Measurements from ENCODE around the gene ALK.

ALK gene

GRCh38 chr2:29524652-29525051, 396.7 kb downstream of the ALK start:
- no peak overlapping the region for H3K4ac ChIP-seq (ENCODE audit: low read length)
- no peaks in the 10 kb centered on the region for H3K4me1 ChIP-seq (ENCODE audit: control insufficient read depth in 2 of 2, insufficient read depth in 1 of 2, low read depth in 1 of 2, low read length in 2 of 2)
- 80% methylated on average over 1 of the region's 1 CpG; no CpG with 5 or more reads in 1 of the 2 donors for WGBS, 2 donors (ENCODE audit: extremely low coverage in 2 of 2, insufficient read length in 2 of 2, insufficient replicate concordance in 1 of 2)
- H3K23ac ChIP-seq (ENCODE audit: low read depth, low read length, poor library complexity): no peak overlapping the region
- no peak overlapping the region for H3K4me2 ChIP-seq (ENCODE audit: insufficient read depth, low read length, poor library complexity, severe bottlenecking)
- H3K14ac ChIP-seq (ENCODE audit: low read length): no peak overlapping the region
- no peak overlapping the region for H2AK5ac ChIP-seq (ENCODE audit: low read depth, low read length)
- H2BK15ac ChIP-seq (ENCODE audit: low read length): no peak overlapping the region
- no peak overlapping the region for H3K27ac ChIP-seq (replicated peaks; ENCODE audit: low read length)
- no peak overlapping the region for H2BK5ac ChIP-seq (ENCODE audit: low read length)
- H2BK12ac ChIP-seq (ENCODE audit: low read length): no peak overlapping the region
- no peaks in the 10 kb centered on the region for H3K27me3 ChIP-seq (ENCODE audit: control insufficient read depth in 3 of 3, insufficient read depth in 3 of 3, low read depth in 1 of 3, low read length in 3 of 3)
- H2BK120ac ChIP-seq (ENCODE audit: low read depth, low read length): no peak overlapping the region
- H4K8ac ChIP-seq (ENCODE audit: low read depth, low read length): no peak overlapping the region
- no peak overlapping the region for H3K18ac ChIP-seq (ENCODE audit: low read length)
- H3K9ac ChIP-seq (ENCODE audit: low read depth, low read length, poor library complexity): no peak overlapping the region
- no peak overlapping the region for H2AFZ ChIP-seq (ENCODE audit: low read length)
- H3K79me1 ChIP-seq (ENCODE audit: low read depth, low read length): no peaks in the 10 kb centered on the region
- H3K36me3 ChIP-seq (replicated peaks in 1 of 2; ENCODE audit: control insufficient read depth in 2 of 2, insufficient read depth in 2 of 2, low read length in 2 of 2): no peaks in the 10 kb centered on the region
- no peaks in the 10 kb centered on the region for H3K9me3 ChIP-seq (replicated peaks in 1 of 2; ENCODE audit: control insufficient read depth in 2 of 2, insufficient read depth in 1 of 2, low read depth in 1 of 2, low read length in 2 of 2)
- no peak overlapping the region for H4K91ac ChIP-seq (ENCODE audit: low read depth, low read length, poor library complexity)
- no peak for DNase-seq (ENCODE audit: low spot score)
- H3K4me3 ChIP-seq (ENCODE audit: low read length in 2 of 2): no peak overlapping the region

- WGBS, 2 donors (ENCODE audit: extremely low coverage in 2 of 2, insufficient read length in 2 of 2, insufficient replicate concordance in 1 of 2): no CpG with 5 or more reads among the region's 5 CpGs
- H2AFZ ChIP-seq (ENCODE audit: low read length): no peak overlapping the region
- no peak overlapping the region for H3K4me2 ChIP-seq (ENCODE audit: insufficient read depth, low read length, poor library complexity, severe bottlenecking)
Measured at GRCh38 chr2:29522951-29523669, 398.3 kb downstream of the ALK start.

GRCh38 chr2:29520001-29520400, 401.4 kb downstream of the ALK start:
- no peak overlapping the region for H3K4ac ChIP-seq (ENCODE audit: low read length)
- H3K4me3 ChIP-seq (ENCODE audit: low read length in 2 of 2): no peak overlapping the region
- 100% methylated on average over 1 of the region's 5 CpGs; no CpG with 5 or more reads in 1 of the 2 donors for WGBS, 2 donors (ENCODE audit: extremely low coverage in 2 of 2, insufficient read length in 2 of 2, insufficient replicate concordance in 1 of 2)
- no peak overlapping the region for H4K8ac ChIP-seq (ENCODE audit: low read depth, low read length)
- no peak overlapping the region for H2BK12ac ChIP-seq (ENCODE audit: low read length)
- H2AFZ ChIP-seq (ENCODE audit: low read length): no peak overlapping the region
- H4K91ac ChIP-seq (ENCODE audit: low read depth, low read length, poor library complexity): no peak overlapping the region
- H3K14ac ChIP-seq (ENCODE audit: low read length): no peak overlapping the region
- H2BK120ac ChIP-seq (ENCODE audit: low read depth, low read length): no peak overlapping the region
- H2BK5ac ChIP-seq (ENCODE audit: low read length): no peak overlapping the region
- no peak overlapping the region for H3K27ac ChIP-seq (replicated peaks; ENCODE audit: low read length)
- no peak overlapping the region for H3K18ac ChIP-seq (ENCODE audit: low read length)
- no peak overlapping the region for H3K23ac ChIP-seq (ENCODE audit: low read depth, low read length, poor library complexity)
- H3K4me1 ChIP-seq (ENCODE audit: control insufficient read depth in 2 of 2, insufficient read depth in 1 of 2, low read depth in 1 of 2, low read length in 2 of 2): no peaks in the 10 kb centered on the region
- no peaks in the 10 kb centered on the region for H3K27me3 ChIP-seq (ENCODE audit: control insufficient read depth in 3 of 3, insufficient read depth in 3 of 3, low read depth in 1 of 3, low read length in 3 of 3)
- H2BK15ac ChIP-seq (ENCODE audit: low read length): no peak overlapping the region
- H3K36me3 ChIP-seq (replicated peaks in 1 of 2; ENCODE audit: control insufficient read depth in 2 of 2, insufficient read depth in 2 of 2, low read length in 2 of 2): no peaks in the 10 kb centered on the region
- no peaks in the 10 kb centered on the region for H3K9me3 ChIP-seq (replicated peaks in 1 of 2; ENCODE audit: control insufficient read depth in 2 of 2, insufficient read depth in 1 of 2, low read depth in 1 of 2, low read length in 2 of 2)
- no peaks in the 10 kb centered on the region for H3K79me1 ChIP-seq (ENCODE audit: low read depth, low read length)
- DNase-seq (ENCODE audit: low spot score): no peak
- no peak overlapping the region for H3K4me2 ChIP-seq (ENCODE audit: insufficient read depth, low read length, poor library complexity, severe bottlenecking)
- no peak overlapping the region for H3K9ac ChIP-seq (ENCODE audit: low read depth, low read length, poor library complexity)
- H2AK5ac ChIP-seq (ENCODE audit: low read depth, low read length): no peak overlapping the region

More at GRCh38 chr2:29522951-29523669, 398.3 kb downstream of the ALK start:
- Histone ChIP-seq H3K79me1 (ENCODE audit: low read depth, low read length) (no peaks in the 10 kb centered on the region), H3K14ac (ENCODE audit: low read length) (no peak overlapping the region), H2BK15ac (ENCODE audit: low read length) (no peak overlapping the region), H2BK12ac (ENCODE audit: low read length) (no peak overlapping the region), H2BK5ac (ENCODE audit: low read length) (no peak overlapping the region), H3K9me3 (replicated peaks in 1 of 2; ENCODE audit: control insufficient read depth in 2 of 2, insufficient read depth in 1 of 2, low read depth in 1 of 2, low read length in 2 of 2) (no peaks in the 10 kb centered on the region), H3K9ac (ENCODE audit: low read depth, low read length, poor library complexity) (no peak overlapping the region), H3K36me3 (replicated peaks in 1 of 2; ENCODE audit: control insufficient read depth in 2 of 2, insufficient read depth in 2 of 2, low read length in 2 of 2) (no peaks in the 10 kb centered on the region), H3K23ac (ENCODE audit: low read depth, low read length, poor library complexity) (no peak overlapping the region), H3K4ac (ENCODE audit: low read length) (no peak overlapping the region), H3K18ac (ENCODE audit: low read length) (no peak overlapping the region), H2AK5ac (ENCODE audit: low read depth, low read length) (no peak overlapping the region), H2BK120ac (ENCODE audit: low read depth, low read length) (no peak overlapping the region), H3K27me3 (ENCODE audit: control insufficient read depth in 3 of 3, insufficient read depth in 3 of 3, low read depth in 1 of 3, low read length in 3 of 3) (no peaks in the 10 kb centered on the region), H3K4me1 (ENCODE audit: control insufficient read depth in 2 of 2, insufficient read depth in 1 of 2, low read depth in 1 of 2, low read length in 2 of 2) (no peaks in the 10 kb centered on the region), H3K27ac (replicated peaks; ENCODE audit: low read length) (no peak overlapping the region), H4K91ac (ENCODE audit: low read depth, low read length, poor library complexity) (no peak overlapping the region), H3K4me3 (ENCODE audit: low read length in 2 of 2) (no peak overlapping the region), H4K8ac (ENCODE audit: low read depth, low read length) (no peak overlapping the region)
- DNase-seq (ENCODE audit: low spot score): no peak

- Histone ChIP-seq H3K9me3 (replicated peaks in 1 of 2; ENCODE audit: control insufficient read depth in 2 of 2, insufficient read depth in 1 of 2, low read depth in 1 of 2, low read length in 2 of 2) (no peaks in the 10 kb centered on the region), H3K79me1 (ENCODE audit: low read depth, low read length) (no peaks in the 10 kb centered on the region), H2BK5ac (ENCODE audit: low read length) (no peak overlapping the region), H4K91ac (ENCODE audit: low read depth, low read length, poor library complexity) (no peak overlapping the region), H2BK15ac (ENCODE audit: low read length) (no peak overlapping the region), H2AK5ac (ENCODE audit: low read depth, low read length) (no peak overlapping the region), H2BK120ac (ENCODE audit: low read depth, low read length) (no peak overlapping the region), H2AFZ (ENCODE audit: low read length) (no peak overlapping the region), H3K27me3 (ENCODE audit: control insufficient read depth in 3 of 3, insufficient read depth in 3 of 3, low read depth in 1 of 3, low read length in 3 of 3) (no peaks in the 10 kb centered on the region), H3K4ac (ENCODE audit: low read length) (no peak overlapping the region), H3K4me3 (ENCODE audit: low read length in 2 of 2) (no peak overlapping the region), H3K9ac (ENCODE audit: low read depth, low read length, poor library complexity) (no peak overlapping the region), H3K27ac (replicated peaks; ENCODE audit: low read length) (no peak overlapping the region), H3K4me2 (ENCODE audit: insufficient read depth, low read length, poor library complexity, severe bottlenecking) (no peak overlapping the region), H4K8ac (ENCODE audit: low read depth, low read length) (no peak overlapping the region), H3K4me1 (ENCODE audit: control insufficient read depth in 2 of 2, insufficient read depth in 1 of 2, low read depth in 1 of 2, low read length in 2 of 2) (no peaks in the 10 kb centered on the region), H2BK12ac (ENCODE audit: low read length) (no peak overlapping the region), H3K23ac (ENCODE audit: low read depth, low read length, poor library complexity) (no peak overlapping the region), H3K36me3 (replicated peaks in 1 of 2; ENCODE audit: control insufficient read depth in 2 of 2, insufficient read depth in 2 of 2, low read length in 2 of 2) (no peaks in the 10 kb centered on the region), H3K18ac (ENCODE audit: low read length) (no peak overlapping the region), H3K14ac (ENCODE audit: low read length) (no peak overlapping the region)
- DNase-seq (ENCODE audit: low spot score): no peak
- no CpG with 5 or more reads among the region's 3 CpGs for WGBS, 2 donors (ENCODE audit: extremely low coverage in 2 of 2, insufficient read length in 2 of 2, insufficient replicate concordance in 1 of 2)
Measured at GRCh38 chr2:29519338-29519925, 402.0 kb downstream of the ALK start.

Measured in neuronal stem cell (in vitro differentiated cells).